NB4 (cell line): ENCODE data around the gene DISP1.
"Not testable (repeated sequence)": the region's sequence is repeated elsewhere in the genome, so short reads cannot be mapped to it uniquely, and the experiment has no call there.

Source experiments
- DNase-seq: peaks from one replicate; pipeline ENCODE4 v3.0.0; 2010; ENCODE audit warnings: low read depth
- H3K4me3 ChIP-seq: one replicate; pipeline ENCODE4 v1.5.1; 2011; ENCODE audit warnings: mild to moderate bottlenecking, low read depth, low read length, moderate library complexity
- MYC ChIP-seq: IDR thresholded peaks from 2 replicates; pipeline ENCODE4 v1.6.1; 2011; ENCODE audit warnings: low read depth, low read length
- POLR2A ChIP-seq: IDR thresholded peaks from 2 replicates; pipeline ENCODE4 v1.6.1; 2011; ENCODE audit warnings: mild to moderate bottlenecking; ENCODE audit not compliant: insufficient read length; ENCODE audit errors: extremely low read depth
- TF ChIP-seq, protein P1 (sequence below): IDR thresholded peaks from one replicate; pipeline ENCODE4 v1.5.1; 2012; ENCODE audit warnings: low read depth, low read length
- TF ChIP-seq, protein P2 (sequence below): IDR thresholded peaks from 2 replicates; pipeline ENCODE4 v1.6.1; 2011; ENCODE audit warnings: low read depth, low read length

Gene DISP1

DNA sequence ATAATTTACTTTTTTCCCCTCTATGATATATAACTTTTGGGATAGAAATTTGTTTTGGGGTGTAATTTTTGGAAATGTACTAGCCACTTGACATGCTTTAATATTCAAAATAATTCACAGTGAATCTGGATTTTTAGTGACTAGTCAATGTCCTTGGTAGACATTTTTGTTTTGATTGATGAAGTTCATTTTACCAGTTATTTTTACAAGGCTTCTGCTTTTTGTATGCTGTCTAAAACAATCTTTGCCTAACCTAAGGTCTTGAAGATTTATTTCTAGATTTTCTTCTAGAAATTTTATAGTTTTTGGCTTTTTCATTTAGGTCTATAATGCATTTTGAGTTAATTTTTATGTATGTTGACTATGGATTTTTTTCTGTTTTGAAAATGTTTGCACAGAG lies 30.9 kb downstream of the DISP1 start:
- TF ChIP-seq MYC (no peak), POLR2A (no peak)
- TF ChIP-seq, protein P1, sequence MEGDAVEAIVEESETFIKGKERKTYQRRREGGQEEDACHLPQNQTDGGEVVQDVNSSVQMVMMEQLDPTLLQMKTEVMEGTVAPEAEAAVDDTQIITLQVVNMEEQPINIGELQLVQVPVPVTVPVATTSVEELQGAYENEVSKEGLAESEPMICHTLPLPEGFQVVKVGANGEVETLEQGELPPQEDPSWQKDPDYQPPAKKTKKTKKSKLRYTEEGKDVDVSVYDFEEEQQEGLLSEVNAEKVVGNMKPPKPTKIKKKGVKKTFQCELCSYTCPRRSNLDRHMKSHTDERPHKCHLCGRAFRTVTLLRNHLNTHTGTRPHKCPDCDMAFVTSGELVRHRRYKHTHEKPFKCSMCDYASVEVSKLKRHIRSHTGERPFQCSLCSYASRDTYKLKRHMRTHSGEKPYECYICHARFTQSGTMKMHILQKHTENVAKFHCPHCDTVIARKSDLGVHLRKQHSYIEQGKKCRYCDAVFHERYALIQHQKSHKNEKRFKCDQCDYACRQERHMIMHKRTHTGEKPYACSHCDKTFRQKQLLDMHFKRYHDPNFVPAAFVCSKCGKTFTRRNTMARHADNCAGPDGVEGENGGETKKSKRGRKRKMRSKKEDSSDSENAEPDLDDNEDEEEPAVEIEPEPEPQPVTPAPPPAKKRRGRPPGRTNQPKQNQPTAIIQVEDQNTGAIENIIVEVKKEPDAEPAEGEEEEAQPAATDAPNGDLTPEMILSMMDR: no peak
- no peak for DNase-seq
- no peak overlapping the region for H3K4me3 ChIP-seq

DNA sequence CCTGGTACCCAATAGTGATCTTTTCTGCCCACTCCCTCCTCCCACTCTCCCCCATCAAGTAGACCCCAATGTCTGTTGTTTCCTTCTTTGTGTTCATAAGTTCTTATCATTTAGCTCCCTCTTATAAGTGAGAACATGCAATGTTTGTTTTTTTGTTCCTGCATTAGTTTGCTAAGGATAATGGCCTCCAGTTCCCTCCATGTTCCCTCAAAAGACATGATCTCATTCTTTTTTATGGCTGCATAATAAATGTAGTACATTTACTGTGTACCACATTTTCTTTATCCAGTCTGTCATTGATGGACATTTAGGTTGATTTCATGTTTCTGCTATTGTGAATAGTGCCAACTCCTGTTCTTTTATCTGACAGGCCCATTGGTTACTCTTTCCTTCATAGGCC lies 35.7 kb downstream of the DISP1 start:
- H3K4me3 ChIP-seq, DNase-seq: not testable (repeated sequence)

DNA sequence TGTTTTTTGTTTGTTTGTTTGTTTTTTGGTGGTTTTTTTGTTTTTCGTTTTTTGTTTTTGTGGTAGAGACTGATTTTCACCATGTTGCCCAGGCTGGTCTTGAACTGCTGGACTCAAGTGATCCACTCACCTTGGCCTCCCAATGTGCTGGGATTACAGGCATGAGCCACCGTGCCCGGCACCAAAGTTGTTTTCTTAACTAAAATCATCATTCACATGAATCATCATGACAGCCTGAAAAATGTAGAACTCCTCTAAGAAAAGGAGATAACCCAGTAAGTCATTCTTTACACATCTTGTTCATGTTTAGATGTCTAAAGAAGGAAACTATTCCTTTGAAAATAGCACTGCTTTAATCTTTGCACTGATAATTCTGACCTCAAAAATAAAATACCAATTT lies 37.5 kb downstream of the DISP1 start:
- TF ChIP-seq, protein P2, sequence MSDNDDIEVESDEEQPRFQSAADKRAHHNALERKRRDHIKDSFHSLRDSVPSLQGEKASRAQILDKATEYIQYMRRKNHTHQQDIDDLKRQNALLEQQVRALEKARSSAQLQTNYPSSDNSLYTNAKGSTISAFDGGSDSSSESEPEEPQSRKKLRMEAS: no peak
- TF ChIP-seq, protein P1: no peak
- TF ChIP-seq POLR2A (no peak), MYC (no peak)
- no peak overlapping the region for H3K4me3 ChIP-seq
- no peak for DNase-seq

DNA sequence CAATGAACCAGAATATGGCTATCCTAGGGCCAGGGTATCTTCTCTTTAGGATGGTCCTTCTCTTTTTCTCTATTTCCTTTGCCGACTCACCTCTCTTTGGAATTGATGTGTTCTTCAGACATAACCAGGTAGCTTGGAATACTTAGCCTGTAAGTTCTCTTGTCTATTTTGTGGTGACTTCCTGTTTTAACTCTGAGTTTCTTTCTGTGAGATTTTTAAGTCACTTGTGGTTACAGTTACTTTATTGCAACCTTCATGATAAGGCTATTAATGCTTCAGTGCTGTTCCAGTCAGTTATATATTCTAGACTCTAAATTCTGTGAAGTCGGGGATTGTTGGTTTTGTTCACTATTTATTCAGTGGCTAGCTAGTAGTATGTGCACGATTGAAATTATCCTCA lies 46.2 kb downstream of the DISP1 start:
- no peak overlapping the region for H3K4me3 ChIP-seq
- no peak for TF ChIP-seq MYC
- TF ChIP-seq, protein P1: no peak
- TF ChIP-seq POLR2A: no peak
- TF ChIP-seq, protein P2: no peak
- DNase-seq: peak; percentile 18
